ENCODE measurements around the gene EFNA3. TPM values are rescaled to one million over a fixed set of nuclear protein-coding genes. Genes with fewer than 3 reads are reported as not detected.

EFNA3 gene
- polyA plus RNA-seq, 1 donor (not counting 4 experiments of a cell fraction or from before 2014, with no cell fraction given) = 4.4 TPM

DNA sequence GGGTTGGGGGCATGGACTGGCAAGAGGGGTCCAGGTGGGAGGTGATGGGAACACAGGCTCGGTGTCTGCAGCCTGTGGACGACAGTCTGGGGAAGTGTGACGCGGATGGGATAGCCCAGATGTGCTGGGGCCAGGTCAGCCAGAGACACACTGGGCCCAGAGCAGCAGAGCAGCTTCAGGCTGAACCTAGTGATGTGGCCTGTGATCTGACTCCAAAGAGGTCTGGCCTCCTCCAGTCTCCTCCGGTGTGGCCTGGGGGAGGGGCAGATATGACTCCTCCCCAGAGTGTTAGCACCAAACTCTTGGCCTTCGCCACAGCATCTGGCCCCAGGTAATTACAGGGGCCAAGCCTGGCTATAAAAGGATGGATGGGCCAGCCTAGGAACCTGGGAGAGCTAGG is 13.5 kb downstream of the EFNA3 start:
- H3K36me3 ChIP-seq (ENCODE audit: control insufficient read depth in 2 of 2, extremely low read depth in 1 of 2, insufficient read depth in 2 of 2, low read length in 2 of 2) = no peaks in the 10 kb centered on the region
- H3K4me1 ChIP-seq (ENCODE audit: control insufficient read depth, extremely low read depth, insufficient read depth, low read length) = peaks cover 9% of the 10 kb centered on the region
- no peak for TF ChIP-seq CTCF (optimal IDR thresholded peaks at IDR 0.05 in 1 of 3, IDR thresholded peaks at IDR 0.05 in 1 of 3, conservative IDR thresholded peaks at IDR 0.05 in 1 of 3; ENCODE audit: extremely low read depth in 1 of 3, insufficient read depth in 2 of 3, low read length in 3 of 3)
- no peak for TF ChIP-seq EZH2 (IDR thresholded peaks at IDR 0.05; ENCODE audit: low read length)
- peaks cover 3% of the 10 kb centered on the region for H3K27me3 ChIP-seq (ENCODE audit: control insufficient read depth, extremely low read depth, insufficient read depth, low read length)
- H4K20me1 ChIP-seq (ENCODE audit: control insufficient read depth, extremely low read depth, insufficient read depth, low read length) = no peaks in the 10 kb centered on the region
- H2AFZ ChIP-seq (ENCODE audit: control insufficient read depth, low read length) = no peak overlapping the region
- H3K79me2 ChIP-seq (ENCODE audit: control insufficient read depth, insufficient read depth, low read length) = no peaks in the 10 kb centered on the region
- H3K9ac ChIP-seq (ENCODE audit: control insufficient read depth, extremely low read depth, insufficient read depth, low read length) = no peak overlapping the region
- H3K9me3 ChIP-seq (ENCODE audit: control insufficient read depth, low read depth, low read length) = no peaks in the 10 kb centered on the region
- H3K27ac ChIP-seq (ENCODE audit: control insufficient read depth, insufficient read depth, low read length) = no peak overlapping the region
- DNase-seq (ENCODE audit: low read depth, low spot score) (no peak), FAIRE-seq (no peak)
- H3K4me3 ChIP-seq (ENCODE audit: control insufficient read depth in 2 of 3, extremely low read depth in 1 of 3, insufficient read depth in 2 of 3, low read depth in 1 of 3, low read length in 3 of 3) = no peak overlapping the region
- H3K4me2 ChIP-seq (ENCODE audit: control insufficient read depth, extremely low read depth, insufficient read depth, low read depth, low read length) = no peak overlapping the region
- dilution Hi-C loops (cut with MboI; ENCODE audit: extremely low pct_ligation_motif_present, low sequenced_read_pairs) = no loop called here
- H3K9me1 ChIP-seq (ENCODE audit: control insufficient read depth, extremely low read depth, insufficient read depth, low read length) = no peaks in the 10 kb centered on the region

DNA sequence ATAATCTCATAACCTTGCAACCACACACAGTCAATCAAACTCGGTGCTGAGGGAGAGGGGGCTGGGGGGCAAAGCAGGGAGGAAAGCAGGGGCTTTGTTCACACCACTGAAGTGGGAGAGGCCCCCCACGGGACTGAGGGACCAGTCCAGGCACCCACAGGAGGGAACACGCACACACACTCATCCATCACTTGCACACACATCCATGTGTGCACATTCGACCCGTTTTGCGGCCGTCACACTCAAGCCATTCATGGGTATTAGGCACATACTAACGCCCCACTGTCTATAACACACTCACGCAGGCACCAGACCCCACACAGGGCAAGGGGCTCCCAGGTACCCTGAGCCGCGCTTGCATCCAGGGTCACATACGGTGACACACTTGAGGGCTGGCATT is 14.0 kb downstream of the EFNA3 start:
- TF ChIP-seq CTCF (optimal IDR thresholded peaks at IDR 0.05 in 1 of 3, IDR thresholded peaks at IDR 0.05 in 1 of 3, conservative IDR thresholded peaks at IDR 0.05 in 1 of 3; ENCODE audit: extremely low read depth in 1 of 3, insufficient read depth in 2 of 3, low read length in 3 of 3) = no peak
- no peak for TF ChIP-seq EZH2 (IDR thresholded peaks at IDR 0.05; ENCODE audit: low read length)
- Histone ChIP-seq H3K9me3 (ENCODE audit: control insufficient read depth, low read depth, low read length) (no peaks in the 10 kb centered on the region), H3K36me3 (ENCODE audit: control insufficient read depth in 2 of 2, extremely low read depth in 1 of 2, insufficient read depth in 2 of 2, low read length in 2 of 2) (no peaks in the 10 kb centered on the region), H4K20me1 (ENCODE audit: control insufficient read depth, extremely low read depth, insufficient read depth, low read length) (no peaks in the 10 kb centered on the region), H2AFZ (ENCODE audit: control insufficient read depth, low read length) (no peak overlapping the region), H3K27me3 (ENCODE audit: control insufficient read depth, extremely low read depth, insufficient read depth, low read length) (peaks cover 3% of the 10 kb centered on the region), H3K9ac (ENCODE audit: control insufficient read depth, extremely low read depth, insufficient read depth, low read length) (no peak overlapping the region), H3K9me1 (ENCODE audit: control insufficient read depth, extremely low read depth, insufficient read depth, low read length) (no peaks in the 10 kb centered on the region), H3K79me2 (ENCODE audit: control insufficient read depth, insufficient read depth, low read length) (no peaks in the 10 kb centered on the region), H3K4me3 (ENCODE audit: control insufficient read depth in 2 of 3, extremely low read depth in 1 of 3, insufficient read depth in 2 of 3, low read depth in 1 of 3, low read length in 3 of 3) (no peak overlapping the region), H3K4me2 (ENCODE audit: control insufficient read depth, extremely low read depth, insufficient read depth, low read depth, low read length) (no peak overlapping the region), H3K27ac (ENCODE audit: control insufficient read depth, insufficient read depth, low read length) (no peak overlapping the region), H3K4me1 (ENCODE audit: control insufficient read depth, extremely low read depth, insufficient read depth, low read length) (peaks cover 9% of the 10 kb centered on the region)
- no peak for FAIRE-seq
- no peak for DNase-seq (ENCODE audit: low read depth, low spot score)
- dilution Hi-C loops (cut with MboI; ENCODE audit: extremely low pct_ligation_motif_present, low sequenced_read_pairs) = no loop called here

Data from keratinocyte (primary cell).